ENCODE measurements around the gene NXPH2. TPM values are rescaled to one million over a fixed set of nuclear protein-coding genes. Genes with fewer than 3 reads are reported as not detected.

The NXPH2 gene
- total and polyA plus RNA-seq, 11 donors = 0.91 TPM; not detected in 10

- WGBS, 4 donors = 86 to 89% (median 88%) methylated on average over 3 of the region's 3 CpGs
- intact Hi-C loops (cut with DNase I) = no loop called here
Observed at GRCh38 chr2:138730497-138731030, 49.6 kb downstream of the NXPH2 start.

GRCh38 chr2:138727956-138728355, 52.2 kb downstream of the NXPH2 start:
- DNase-seq (no peak), ATAC-seq (no peak)
- Histone ChIP-seq H3K4me1 (no peaks in the 10 kb centered on the region), H3K27ac (no peak overlapping the region), H3K9me3 (no peaks in the 10 kb centered on the region), H3K36me3 (no peaks in the 10 kb centered on the region), H3K27me3 (no peaks in the 10 kb centered on the region), H3K4me3 (no peak overlapping the region)
- intact Hi-C loops (cut with DNase I) = no loop called here
- 86 to 97% (median 96%) methylated on average over 1 of the region's 1 CpG for WGBS, 4 donors
- TF ChIP-seq CTCF (IDR thresholded peaks at IDR 0.05) = no peak
- TF ChIP-seq POLR2A (IDR thresholded peaks at IDR 0.05) = no peak

More at GRCh38 chr2:138730497-138731030, 49.6 kb downstream of the NXPH2 start:
- DNase-seq (no peak), ATAC-seq (no peak)
- Histone ChIP-seq H3K4me1 (no peaks in the 10 kb centered on the region), H3K27ac (no peak overlapping the region), H3K4me3 (no peak overlapping the region), H3K27me3 (no peaks in the 10 kb centered on the region), H3K36me3 (no peaks in the 10 kb centered on the region), H3K9me3 (no peaks in the 10 kb centered on the region)
- TF ChIP-seq CTCF (IDR thresholded peaks at IDR 0.05) (no peak), POLR2A (IDR thresholded peaks at IDR 0.05) (no peak)

- intact Hi-C loops (cut with DNase I) = no loop called here
- DNase-seq = no peak
- H3K27me3 ChIP-seq = no peaks in the 10 kb centered on the region
Observed at GRCh38 chr2:138726681-138727080, 53.5 kb downstream of the NXPH2 start.

More at GRCh38 chr2:138726681-138727080, 53.5 kb downstream of the NXPH2 start:
- H3K9me3 ChIP-seq = no peaks in the 10 kb centered on the region
- H3K27ac ChIP-seq = no peak overlapping the region
- no peak overlapping the region for H3K4me3 ChIP-seq
- no peak for TF ChIP-seq POLR2A (IDR thresholded peaks at IDR 0.05)
- TF ChIP-seq CTCF (IDR thresholded peaks at IDR 0.05) = no peak
- ATAC-seq = no peak
- H3K4me1 ChIP-seq = no peaks in the 10 kb centered on the region
- no peaks in the 10 kb centered on the region for H3K36me3 ChIP-seq

All from heart left ventricle (tissue), 16 donors.